SU-DHL-6 (cell line): Measurements from ENCODE around the gene ISM1.

Experiments used
- H2AFZ ChIP-seq: fragments of 200-600 bp; sonication (generic); 2 replicates; pipeline ENCODE4 v1.6.1; 2014; ENCODE audit warnings: low read depth, mild to moderate bottlenecking, moderate library complexity, mixed read lengths, antibody characterized with exemption, low read length; ENCODE audit not compliant: severe bottlenecking
- H3F3A ChIP-seq: fragments of 200-600 bp; shearing (Covaris generic); 2 replicates; pipeline ENCODE4 v1.6.0; 2016; ENCODE audit warnings: antibody characterized with exemption, mild to moderate bottlenecking; ENCODE audit not compliant: insufficient read depth
- H3K27ac ChIP-seq: fragments of 200-600 bp; sonication (generic); 2 replicates; pipeline ENCODE4 v1.5.1; 2016; ENCODE audit warnings: low read depth, mild to moderate bottlenecking, low read length, moderate library complexity, mixed read lengths
- H3K27me3 ChIP-seq: fragments of 200-600 bp; sonication (generic), shearing (Covaris generic); 2 replicates; pipeline ENCODE4 v1.6.0; 2014; ENCODE audit warnings: mild to moderate bottlenecking, low read length
- H3K36me3 ChIP-seq: fragments of 200-600 bp; sonication (generic); 2 replicates; pipeline ENCODE4 v1.6.1; 2014; ENCODE audit warnings: mild to moderate bottlenecking, low read length, mixed read lengths
- H3K4me2 ChIP-seq: fragments of 300-600, 200-600 bp; shearing (Covaris generic), sonication (generic); 2 replicates; pipeline ENCODE4 v1.6.0; 2014; ENCODE audit warnings: low read length, low read depth, mild to moderate bottlenecking; ENCODE audit not compliant: poor library complexity, severe bottlenecking
- H3K4me3 ChIP-seq: fragments of 200-600 bp; sonication (generic); 2 replicates; pipeline ENCODE4 v1.5.1; 2014; ENCODE audit warnings: antibody characterized with exemption, low read length, mild to moderate bottlenecking, mixed read lengths; ENCODE audit not compliant: insufficient read depth, poor library complexity, severe bottlenecking
- H3K79me2 ChIP-seq: fragments of 200-600 bp; sonication (generic); 2 replicates; pipeline ENCODE4 v1.6.1; 2014; ENCODE audit warnings: mild to moderate bottlenecking, low read length, moderate library complexity; ENCODE audit not compliant: insufficient read depth
- H3K9ac ChIP-seq: fragments of 200-600 bp; sonication (generic); 2 replicates; pipeline ENCODE4 v1.7.0; 2014; ENCODE audit warnings: mild to moderate bottlenecking, low read length
- H3K9me2 ChIP-seq: fragments of 200-600 bp; sonication (generic); replicated peaks from 2 replicates; pipeline ENCODE4 v1.6.1; 2014; ENCODE audit warnings: low read length; ENCODE audit not compliant: insufficient read depth
- H3K9me3 ChIP-seq: fragments of 200-600 bp; sonication (generic); 2 replicates; pipeline ENCODE4 v1.6.1; 2014; ENCODE audit warnings: low read length, mixed read lengths; ENCODE audit not compliant: insufficient read depth
- H4K20me1 ChIP-seq: fragments of 200-600 bp; sonication (generic); 2 replicates; pipeline ENCODE4 v1.6.1; 2014; ENCODE audit warnings: low read depth, mild to moderate bottlenecking, antibody characterized with exemption, low read length, moderate library complexity, mixed read lengths
- CTCF ChIP-seq: fragments of 200-600 bp; sonication (generic); IDR thresholded peaks from one replicate; pipeline ENCODE4 v1.5.1; 2017; ENCODE audit warnings: antibody characterized with exemption, mild to moderate bottlenecking, low read length, moderate library complexity; ENCODE audit not compliant: insufficient read depth, poor library complexity, severe bottlenecking
- EZH2phosphoT487 ChIP-seq: fragments of 200-600 bp; sonication (generic), shearing (Covaris generic); conservative IDR thresholded peaks from 2 replicates; pipeline ENCODE4 v1.6.1; 2018; ENCODE audit warnings: mild to moderate bottlenecking, antibody characterized with exemption, low read length, moderate library complexity, mixed read lengths

The ISM1 gene

GRCh38 chr20:13220904-13221297 is at the start of gene ISM1:
Gene ISM1, plus strand, starts transcription at chr20:13221274. Its CDS starts 503 bp downstream, at chr20:13221777.
- Histone ChIP-seq H2AFZ (no peak within 1 kb of the TSS), H3K9ac (no peak within 1 kb of the TSS)

GRCh38 chr20:13173201-13173600 is 47.9 kb upstream of the ISM1 start:
- Histone ChIP-seq H3K9ac (no peak overlapping the region), H2AFZ (no peak overlapping the region), H3K9me3 (no peaks in the 10 kb centered on the region), H3K9me2 (no peaks in the 10 kb centered on the region), H3F3A (no peaks in the 10 kb centered on the region), H4K20me1 (no peaks in the 10 kb centered on the region), H3K4me3 (no peak overlapping the region), H3K4me2 (no peak overlapping the region), H3K27ac (no peak overlapping the region), H3K27me3 (no peaks in the 10 kb centered on the region), H3K36me3 (no peaks in the 10 kb centered on the region), H3K79me2 (no peaks in the 10 kb centered on the region)
- TF ChIP-seq CTCF (no peak), EZH2phosphoT487 (no peak)

More at GRCh38 chr20:13220904-13221297, at the start of gene ISM1:
- no peak within 1 kb of the TSS for H3K4me3 ChIP-seq
- no peak within 1 kb of the TSS for H3K27ac ChIP-seq
- no peaks in the 10 kb centered on the region for H4K20me1 ChIP-seq
- H3F3A ChIP-seq: no peaks in the 10 kb centered on the region
- H3K27me3 ChIP-seq: no peaks in the 10 kb centered on the region
- no peaks in the 10 kb centered on the region for H3K9me3 ChIP-seq
- no peak within 1 kb of the TSS for H3K4me2 ChIP-seq
- H3K9me2 ChIP-seq: no peaks in the 10 kb centered on the region
- TF ChIP-seq CTCF (no peak), EZH2phosphoT487 (no peak)
- H3K79me2 ChIP-seq: no peaks in the 10 kb centered on the region
- H3K36me3 ChIP-seq: no peaks in the 10 kb centered on the region

DNA sequence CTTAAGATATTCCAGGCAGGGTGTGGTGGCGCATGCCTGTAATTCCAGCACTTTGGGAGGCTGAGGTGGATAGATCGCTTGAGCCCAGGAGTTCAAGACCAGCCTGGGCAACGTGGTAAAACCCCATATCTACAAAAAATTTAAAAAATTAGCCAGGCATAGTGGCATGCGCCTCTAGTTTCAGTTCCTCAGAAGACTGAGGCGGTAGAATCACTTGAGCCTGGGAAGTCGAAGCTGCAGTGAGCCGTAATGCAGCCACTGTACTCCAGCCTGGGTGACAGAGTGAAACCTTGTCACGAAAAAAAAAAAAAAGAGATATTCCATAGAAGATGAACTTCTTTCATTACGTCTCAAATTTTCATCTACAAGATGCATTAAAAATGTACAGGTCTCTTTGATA is 46.7 kb upstream of the ISM1 start:
- H3K9ac ChIP-seq: no peak overlapping the region
- no peaks in the 10 kb centered on the region for H3K36me3 ChIP-seq
- no peaks in the 10 kb centered on the region for H4K20me1 ChIP-seq

More for the DNA sequence above, 46.7 kb upstream of the ISM1 start:
- Histone ChIP-seq H2AFZ (no peak overlapping the region), H3K27ac (no peak overlapping the region), H3K9me2 (no peaks in the 10 kb centered on the region), H3K27me3 (no peaks in the 10 kb centered on the region), H3K79me2 (no peaks in the 10 kb centered on the region), H3F3A (no peaks in the 10 kb centered on the region), H3K4me3 (no peak overlapping the region), H3K9me3 (no peaks in the 10 kb centered on the region), H3K4me2 (no peak overlapping the region)
- no peak for TF ChIP-seq EZH2phosphoT487
- TF ChIP-seq CTCF: no peak
